D721Med (cell line): ENCODE results near the gene PSTPIP1.

Experiments
- DNase-seq: peaks from one replicate; pipeline ENCODE4 v3.0.0; 2011; ENCODE audit warnings: low spot score; ENCODE audit not compliant: insufficient read length
- FAIRE-seq: peaks from 2 replicates; lab custom pipeline; 2011; peaks lifted over from hg19 to GRCh38; lab: Jason Lieb, UNC
- CTCF ChIP-seq: IDR thresholded peaks from 2 replicates; pipeline ENCODE4 v1.5.1; 2012; ENCODE audit warnings: mild to moderate bottlenecking, control low read depth; ENCODE audit not compliant: insufficient read depth; ENCODE audit errors: missing control alignments

The PSTPIP1 gene

DNA sequence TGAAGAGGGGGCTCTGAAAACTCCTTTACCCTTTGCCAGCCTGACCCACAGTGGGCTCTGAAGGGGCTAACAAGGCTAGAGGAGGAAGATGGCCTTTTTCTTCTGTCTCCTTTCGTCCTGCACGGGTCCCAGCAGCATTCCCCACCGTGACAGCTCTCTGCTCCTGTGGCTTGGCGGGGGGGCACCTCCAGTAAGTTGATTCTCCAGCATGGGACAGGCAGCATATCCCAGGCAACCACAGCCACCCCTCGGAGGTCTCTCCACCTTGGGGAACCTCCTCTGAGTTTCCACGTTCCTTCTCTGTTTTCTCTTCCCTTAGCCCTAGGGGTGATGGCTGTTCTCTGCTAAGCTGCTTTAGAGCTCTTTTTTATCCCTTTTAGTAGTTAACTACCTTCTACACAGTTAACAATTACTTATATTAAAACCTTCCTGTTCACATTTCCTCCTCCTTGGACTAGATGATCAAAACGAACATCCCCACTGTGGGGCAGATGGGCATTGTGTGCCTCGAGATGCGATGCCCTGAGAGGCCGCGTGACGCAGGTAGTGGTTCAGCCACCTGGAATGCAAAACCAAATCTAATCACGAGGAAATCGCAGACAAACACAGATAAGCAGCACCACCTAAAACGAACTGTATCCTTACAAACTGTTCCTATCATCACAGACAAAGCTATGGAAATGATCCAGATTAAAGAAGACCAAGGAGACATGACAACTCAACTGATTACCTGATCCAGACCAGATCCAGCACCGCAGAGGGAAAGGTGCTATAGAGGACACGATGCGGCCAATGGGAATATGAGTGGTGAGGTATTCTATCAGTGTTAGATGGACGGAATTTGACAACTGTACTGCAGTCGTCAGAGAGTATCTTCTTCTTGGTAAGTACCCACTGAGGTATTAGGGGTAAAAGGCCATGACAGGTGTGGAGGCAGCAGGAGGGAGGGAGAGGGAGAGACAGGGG, 48.3 kb downstream of the PSTPIP1 start:
- FAIRE-seq (no peak), DNase-seq (no peak)
- TF ChIP-seq CTCF, result no peak

- TF ChIP-seq CTCF, result no peak
- no peak for FAIRE-seq
- DNase-seq, result no peak
Observed at GRCh38 chr15:77044228-77045042, 49.5 kb downstream of the PSTPIP1 start.

DNA sequence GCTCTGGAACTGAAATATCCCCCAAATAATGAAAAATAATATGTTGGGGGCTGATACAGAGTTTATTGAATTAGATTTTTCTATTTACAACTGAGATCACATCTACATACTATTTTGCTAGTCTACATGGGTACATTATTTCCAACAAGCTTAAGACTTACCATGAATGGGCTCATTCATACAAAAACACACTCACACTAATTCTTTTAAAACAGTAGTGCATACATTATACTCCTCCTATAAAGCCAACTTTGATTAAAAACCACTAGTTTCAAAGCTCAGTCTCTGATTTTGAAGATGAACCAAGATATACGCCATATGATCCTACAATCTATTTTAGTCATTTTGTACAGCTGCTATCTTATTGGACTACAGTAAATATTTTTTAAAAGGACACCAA, 51.1 kb downstream of the PSTPIP1 start:
- DNase-seq (no peak), FAIRE-seq (no peak)
- no peak for TF ChIP-seq CTCF

DNA sequence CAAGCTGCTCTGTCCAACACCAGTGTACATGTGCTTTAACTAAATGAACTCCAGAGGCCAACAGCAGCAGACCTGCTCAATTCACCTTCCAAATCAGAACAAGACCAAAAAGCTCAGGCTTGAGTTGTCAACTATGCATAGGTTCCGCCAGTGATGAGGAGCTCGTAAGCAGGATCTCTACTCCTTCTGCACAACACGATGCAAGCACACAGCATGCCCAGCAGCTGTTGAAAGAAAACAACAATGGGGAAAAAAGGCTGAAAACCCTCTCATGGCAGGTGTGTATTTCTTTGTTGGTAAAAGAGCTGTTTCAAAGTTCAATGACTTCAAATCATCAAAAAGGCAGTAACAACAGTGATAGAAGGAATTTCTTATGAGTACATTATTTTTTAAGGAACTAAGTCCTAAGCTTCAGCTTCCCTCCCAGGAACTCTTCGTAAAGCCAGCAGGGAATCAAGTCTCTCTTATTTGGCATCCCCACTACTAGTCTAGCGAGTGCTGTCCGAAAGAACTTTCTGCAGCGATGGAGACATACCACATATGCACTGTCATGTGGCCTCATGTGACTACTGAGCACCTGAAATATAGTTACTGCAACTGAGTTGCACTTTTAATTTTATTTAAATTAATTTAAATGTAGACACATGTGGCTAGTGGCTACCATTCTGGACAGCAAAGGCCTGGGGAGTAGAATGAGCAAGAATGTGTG, 51.9 kb downstream of the PSTPIP1 start:
- TF ChIP-seq CTCF, result no peak
- no peak for FAIRE-seq
- no peak for DNase-seq

GRCh38 chr15:77048135-77048876, 53.4 kb downstream of the PSTPIP1 start:
- FAIRE-seq, result no peak
- TF ChIP-seq CTCF, result no peak
- DNase-seq, result no peak

DNA sequence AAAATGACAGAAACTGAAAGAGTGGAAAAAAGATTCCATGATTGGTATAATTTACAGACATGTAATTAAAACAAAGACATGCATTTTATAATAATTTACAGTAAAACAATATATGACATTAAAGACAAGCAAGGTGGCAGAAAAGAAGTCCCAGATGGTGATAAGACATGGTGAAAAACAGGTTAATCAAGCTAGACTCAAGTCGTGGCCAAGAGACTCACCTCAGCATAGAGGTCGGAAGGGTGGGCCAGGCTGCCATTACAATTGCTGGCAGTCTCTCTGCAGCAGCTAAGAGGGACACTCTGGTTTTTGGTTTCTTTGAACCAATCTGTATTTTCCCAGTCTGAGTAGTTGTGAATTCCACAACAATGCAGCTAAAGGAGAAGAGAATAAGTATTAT, 57.6 kb downstream of the PSTPIP1 start:
- DNase-seq (no peak), FAIRE-seq (no peak)
- no peak for TF ChIP-seq CTCF
